Small intestine (tissue), 7 donors: ENCODE measurements around the gene PACS1. TPM values are rescaled to one million over a fixed set of nuclear protein-coding genes. Genes with fewer than 3 reads are reported as not detected.
A peak's percentile ranks its signal among the peaks of the same experiment; 100 is the strongest.

Experiments used
- DNase-seq, 2 donors: peaks; one replicate each; pipeline versions ENCODE4 v3.0.0 to v3.0.0-alpha.2; 2013
- FAIRE-seq: peaks from 2 replicates; lab custom pipeline; 2012; peaks lifted over from hg19 to GRCh38; lab: Jason Lieb, UNC
- H3K27ac ChIP-seq, 3 donors: one replicate each; pipeline ENCODE4 v1.5.1; 2013; ENCODE audit warnings: low read length in 2 of 3, mild to moderate bottlenecking in 2 of 3, control low read depth in 1 of 3, inconsistent platforms in 1 of 3, low read depth in 1 of 3, moderate library complexity in 1 of 3
- H3K27me3 ChIP-seq, 3 donors: one replicate each; pipeline ENCODE4 v1.6.1; 2013; ENCODE audit warnings: low read length in 3 of 3, inconsistent platforms in 1 of 3; ENCODE audit not compliant: control insufficient read depth in 3 of 3, insufficient read depth in 3 of 3
- H3K36me3 ChIP-seq, 3 donors: one replicate each; pipeline ENCODE4 v1.6.1; 2013; ENCODE audit warnings: low read length in 3 of 3, inconsistent platforms in 1 of 3, low read depth in 1 of 3, mild to moderate bottlenecking in 1 of 3, moderate library complexity in 1 of 3; ENCODE audit not compliant: control insufficient read depth in 3 of 3, insufficient read depth in 2 of 3
- H3K4me1 ChIP-seq, 3 donors: one replicate each; pipeline ENCODE4 v1.6.1; 2013; ENCODE audit warnings: low read length in 2 of 3, inconsistent platforms in 1 of 3, low read depth in 1 of 3, mild to moderate bottlenecking in 1 of 3, moderate library complexity in 1 of 3; ENCODE audit not compliant: control insufficient read depth in 3 of 3, insufficient read depth in 2 of 3
- H3K4me3 ChIP-seq, 3 donors: one replicate each; pipeline ENCODE4 v1.5.1; 2013; ENCODE audit warnings: low read length in 3 of 3, control low read depth in 1 of 3, inconsistent platforms in 1 of 3, low read depth in 1 of 3, mild to moderate bottlenecking in 1 of 3, moderate library complexity in 1 of 3
- H3K9me3 ChIP-seq, 2 donors: one replicate each; pipeline ENCODE4 v1.6.1; 2013; ENCODE audit warnings: low read depth in 1 of 2, low read length in 1 of 2; ENCODE audit not compliant: control insufficient read depth in 2 of 2, insufficient read depth in 1 of 2
- WGBS, 3 donors: extraction: QIAGEN DNeasy Blood & Tissue Kit; methylation state at CpG; one replicate each; pipeline ENCODE4 v1.1.7; 2013; 5-methylcytosine and 5-hydroxymethylcytosine counted together
- polyA plus RNA-seq, 4 donors: library from polyadenylated mRNA; stranded (reverse) in 3 of 4; unstranded in 1 of 4; fragments of 200-250 nt in 3 of 4; fragments of 120-200 nt in 1 of 4; gene quantifications; one replicate each; pipeline versions ENCODE4 v1.2.1 to v1.2.3, GENCODE V29; 2013
- donor health status: healthy with polysubstance abuse.
- donor health status: control.
- donor health status: control.
- donor health status: Bipolar disorder and iron deficiency.
- donor health status: healthy.

The PACS1 gene
- polyA plus RNA-seq, 4 donors, result 4.0 to 22.9 (median 10.0) TPM

DNA sequence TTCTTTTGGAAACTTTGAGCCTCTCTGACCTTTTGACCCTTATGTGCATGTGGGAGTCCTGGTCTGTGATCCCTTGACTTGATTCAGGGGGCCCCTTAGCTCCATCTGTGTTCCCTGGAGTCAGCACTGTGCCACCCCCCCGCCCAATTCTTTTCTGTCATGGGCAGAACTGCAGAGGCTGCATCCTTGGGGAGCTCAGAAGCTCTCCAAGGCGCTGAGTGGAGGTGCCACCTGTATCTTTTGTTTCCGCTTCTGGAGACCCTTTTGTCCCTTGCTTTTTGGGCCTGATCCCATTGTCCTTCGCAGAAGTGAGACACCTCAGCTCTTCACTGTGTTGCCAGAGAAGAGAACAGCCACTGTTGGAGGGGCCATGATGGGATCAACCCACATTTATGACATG is 2.4 kb upstream of the PACS1 start:
- no peaks in the 10 kb centered on the region for H3K27me3 ChIP-seq
- H3K27ac ChIP-seq, result peak overlapping the region in 1 of 3 donors; percentile 36
- H3K4me3 ChIP-seq, result no peak overlapping the region
- FAIRE-seq, result no peak
- peaks cover 0 to 11% (median 4%) of the 10 kb centered on the region in 3 donors for H3K4me1 ChIP-seq
- H3K9me3 ChIP-seq, result peaks cover 0 to 6% of the 10 kb centered on the region in 2 donors
- DNase-seq, result no peak
- 76 to 95% (median 82%) methylated on average over 4 of the region's 4 CpGs for WGBS, 3 donors
- H3K36me3 ChIP-seq, result peaks cover 16 to 50% (median 19%) of the 10 kb centered on the region in 3 donors

DNA sequence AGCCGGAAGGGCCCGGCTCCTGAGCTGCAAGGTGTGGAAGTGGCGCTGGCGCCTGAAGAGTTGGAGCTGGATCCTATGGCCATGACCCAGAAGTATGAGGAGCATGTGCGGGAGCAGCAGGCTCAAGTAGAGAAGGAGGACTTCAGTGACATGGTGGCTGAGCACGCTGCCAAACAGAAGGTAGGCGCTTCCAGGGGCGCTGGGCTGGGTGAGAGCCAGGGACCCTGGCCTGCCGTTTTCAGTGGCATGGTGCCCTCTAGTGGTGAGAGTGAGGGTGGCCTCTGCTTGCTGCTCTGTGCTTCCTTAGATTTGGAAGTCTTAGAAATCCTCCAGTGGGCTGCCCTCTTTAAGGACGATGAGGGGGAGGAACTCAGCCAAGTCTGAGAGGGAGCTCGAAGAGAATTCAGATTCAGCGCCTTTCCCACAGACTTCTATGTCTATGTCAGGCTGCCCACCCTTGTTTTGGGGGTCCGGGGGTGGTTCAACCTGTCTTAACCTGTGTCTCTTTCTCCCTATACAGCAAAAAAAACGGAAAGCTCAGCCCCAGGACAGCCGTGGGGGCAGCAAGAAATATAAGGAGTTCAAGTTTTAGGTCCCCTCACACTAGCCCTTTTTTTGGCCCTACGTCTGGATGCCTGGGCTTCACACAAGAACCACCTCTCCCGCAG is 1.8 kb upstream of the PACS1 start:
- no peaks in the 10 kb centered on the region for H3K27me3 ChIP-seq
- H3K4me3 ChIP-seq, result no peak overlapping the region
- peaks cover 0 to 6% of the 10 kb centered on the region in 2 donors for H3K9me3 ChIP-seq
- WGBS, 3 donors, result 57 to 63% (median 59%) methylated on average over 17 of the region's 17 CpGs
- H3K36me3 ChIP-seq, result peaks cover 9 to 48% (median 13%) of the 10 kb centered on the region in 3 donors
- FAIRE-seq, result no peak
- peaks cover 0 to 11% (median 4%) of the 10 kb centered on the region in 3 donors for H3K4me1 ChIP-seq
- H3K27ac ChIP-seq, result peak overlapping the region in 1 of 3 donors; percentile 90
- peak; percentile 64 to 82 for DNase-seq

DNA sequence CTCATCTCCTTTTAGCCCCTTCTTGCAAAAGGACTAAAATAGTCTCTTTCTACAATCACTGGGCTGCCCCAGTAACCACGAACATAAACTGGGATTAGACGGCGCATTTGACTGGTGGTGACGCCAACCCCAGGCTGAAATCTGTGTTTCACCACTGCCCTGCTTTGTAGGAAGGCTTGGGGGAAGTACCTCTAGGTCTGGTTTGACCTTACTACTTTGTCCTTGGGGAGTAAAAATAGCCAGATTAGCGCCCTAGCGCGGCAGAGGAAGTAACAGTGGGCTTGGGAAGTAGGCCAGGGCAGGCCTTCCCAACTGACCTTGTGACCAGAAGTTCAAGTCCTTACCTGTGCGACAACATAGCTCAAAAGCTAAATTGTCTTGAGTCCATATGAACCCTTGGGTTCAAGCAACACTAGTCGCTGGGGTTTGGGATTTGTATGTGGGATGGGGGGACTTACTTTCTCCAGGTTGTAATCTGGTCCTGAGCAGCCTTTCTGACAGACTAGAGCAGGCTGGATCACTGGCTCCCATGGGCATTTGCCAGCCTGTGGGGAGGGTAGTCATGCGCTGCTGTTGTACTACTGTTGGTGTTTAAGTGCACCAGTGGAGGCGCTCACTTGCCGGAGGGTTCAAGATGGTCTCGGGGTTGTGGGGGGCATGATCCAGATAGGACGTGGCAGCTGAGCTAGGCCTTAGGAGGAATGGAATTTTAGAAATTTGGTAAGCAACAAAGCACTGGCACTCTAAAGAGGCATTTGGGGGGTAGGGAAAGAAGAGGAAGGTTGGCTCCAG is 953 bp upstream of the PACS1 start:
- Histone ChIP-seq H3K9me3 (peaks cover 0 to 4% of the 10 kb centered on the region in 2 donors), H3K27me3 (no peaks in the 10 kb centered on the region), H3K27ac (peak overlapping the region; percentile 36 to 90 (median 69)), H3K36me3 (peaks cover 3 to 45% (median 6%) of the 10 kb centered on the region in 3 donors), H3K4me1 (peaks cover 0 to 11% (median 4%) of the 10 kb centered on the region in 3 donors), H3K4me3 (peak overlapping the region; percentile 30 to 68 (median 66))
- WGBS, 3 donors, result 35 to 41% (median 41%) methylated on average over 14 of the region's 14 CpGs
- FAIRE-seq (no peak), DNase-seq (no peak)

DNA sequence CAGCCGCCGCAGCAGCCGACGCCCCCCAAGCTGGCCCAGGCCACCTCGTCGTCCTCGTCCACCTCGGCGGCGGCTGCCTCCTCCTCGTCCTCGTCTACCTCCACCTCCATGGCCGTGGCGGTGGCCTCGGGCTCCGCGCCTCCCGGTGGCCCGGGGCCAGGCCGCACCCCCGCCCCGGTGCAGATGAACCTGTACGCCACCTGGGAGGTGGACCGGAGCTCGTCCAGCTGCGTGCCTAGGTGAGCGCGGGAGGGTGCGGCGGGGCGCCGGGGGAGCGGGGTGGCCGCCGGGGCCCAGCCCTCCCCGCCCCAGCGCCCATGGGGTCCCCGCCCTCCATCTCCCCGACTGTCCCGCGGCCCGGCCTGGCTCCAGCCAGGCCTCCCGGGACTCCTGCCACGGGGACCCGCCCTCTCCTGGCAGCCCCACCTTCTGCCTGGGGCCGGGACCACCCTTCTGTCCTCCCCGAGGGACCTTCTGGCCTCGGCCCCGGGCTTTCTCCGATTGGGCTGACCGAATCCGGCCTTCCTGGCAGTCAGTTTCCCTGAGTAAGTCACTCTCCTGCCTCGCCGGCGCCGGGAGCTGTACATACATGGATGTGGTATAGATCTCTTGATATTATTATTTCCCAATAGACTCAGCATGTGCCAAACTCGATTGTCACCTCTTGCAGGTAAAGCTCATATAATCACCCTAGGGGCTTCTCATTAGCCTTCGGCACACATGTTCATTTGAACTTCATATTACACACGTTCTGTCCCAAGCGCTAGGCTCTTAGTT is 720 bp downstream of the PACS1 start:
- 1 to 6% (median 2%) methylated on average over 37 to 60 of the region's 60 CpGs for WGBS, 3 donors
- FAIRE-seq (no peak), DNase-seq (peak in 1 of 2 donors; percentile 63)

DNA sequence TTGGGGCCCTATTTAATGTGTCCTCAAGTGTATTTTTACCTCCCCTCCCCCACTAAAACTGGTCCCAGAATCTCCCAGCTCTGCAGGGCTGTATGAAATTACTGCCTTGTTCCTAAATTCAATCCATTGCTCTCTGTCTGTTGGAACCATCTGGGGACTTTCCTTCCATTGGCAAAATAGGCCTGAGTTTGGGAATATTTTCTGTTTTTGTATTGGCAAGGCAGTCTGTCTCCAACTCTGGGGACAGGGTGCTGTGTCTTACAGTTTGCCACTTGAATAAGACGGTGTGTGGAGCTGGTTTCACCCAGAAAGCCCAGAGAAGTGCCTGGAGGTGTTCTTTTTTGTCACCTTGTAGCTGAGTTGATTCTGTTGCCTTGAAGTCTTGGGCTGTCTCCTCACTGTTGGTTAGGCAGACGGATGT is 1.3 kb downstream of the PACS1 start:
- Histone ChIP-seq H3K9me3 (no peaks in the 10 kb centered on the region), H3K27ac (peak overlapping the region in 1 of 3 donors; percentile 55), H3K4me3 (peak overlapping the region; percentile 64 to 68 (median 66)), H3K4me1 (peaks cover 0 to 11% (median 4%) of the 10 kb centered on the region in 3 donors), H3K36me3 (peaks cover 0 to 43% (median 4%) of the 10 kb centered on the region in 3 donors), H3K27me3 (no peaks in the 10 kb centered on the region)
- 28 to 41% (median 33%) methylated on average over 2 of the region's 2 CpGs for WGBS, 3 donors
- no peak for DNase-seq
- FAIRE-seq, result no peak

More for the DNA sequence above, 720 bp downstream of the PACS1 start:
- Histone ChIP-seq H3K9me3 (no peaks in the 10 kb centered on the region), H3K27me3 (no peaks in the 10 kb centered on the region), H3K36me3 (peaks cover 0 to 44% (median 4%) of the 10 kb centered on the region in 3 donors), H3K27ac (peak overlapping the region; percentile 28 to 72 (median 55)), H3K4me3 (peak overlapping the region; percentile 64 to 68 (median 66)), H3K4me1 (peaks cover 0 to 11% (median 4%) of the 10 kb centered on the region in 3 donors)

DNA sequence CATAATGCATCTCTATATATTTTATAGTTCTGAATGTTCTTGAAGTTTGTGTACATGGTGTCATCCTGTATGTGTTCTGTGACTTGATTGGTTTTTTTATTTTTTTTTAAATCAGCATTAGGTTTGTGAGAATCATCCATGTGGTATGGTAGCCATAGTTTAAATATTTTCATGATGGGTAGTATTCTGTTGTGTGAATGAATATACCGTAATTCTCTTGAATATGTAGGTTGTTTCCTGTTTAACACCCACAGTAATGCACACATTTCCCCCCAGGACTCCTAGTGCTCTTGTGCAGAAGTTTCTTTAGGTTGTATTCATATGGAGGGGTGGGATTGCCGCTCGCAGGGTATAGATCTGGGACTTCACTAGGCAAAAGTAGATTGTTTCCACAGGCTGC is 2.0 kb downstream of the PACS1 start:
- no peak overlapping the region for H3K4me3 ChIP-seq

DNA sequence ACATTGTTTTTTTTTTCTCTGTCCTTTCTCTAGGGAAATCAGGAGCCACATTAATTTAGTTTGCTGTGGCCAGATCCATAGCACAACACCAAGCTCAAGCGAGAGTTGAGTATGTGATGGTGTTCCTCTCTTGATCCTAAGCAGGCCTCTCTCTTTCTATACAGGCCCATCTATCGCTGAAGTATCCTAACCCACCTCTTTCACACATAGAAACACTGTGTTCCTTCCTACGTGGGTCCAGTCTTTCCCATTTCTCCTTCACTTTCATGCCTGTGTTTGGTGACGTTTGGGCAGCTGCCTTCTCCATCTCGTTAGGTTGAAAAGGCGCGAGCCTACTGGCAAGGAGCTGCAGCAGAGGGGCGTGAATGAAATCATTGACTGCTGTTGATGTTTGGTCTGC is 2.4 kb downstream of the PACS1 start:
- Histone ChIP-seq H3K36me3 (peaks cover 0 to 43% (median under 1%) of the 10 kb centered on the region in 3 donors), H3K4me1 (peaks cover 0 to 11% (median 4%) of the 10 kb centered on the region in 3 donors), H3K27ac (peak overlapping the region in 1 of 3 donors; percentile 7), H3K4me3 (no peak overlapping the region), H3K9me3 (no peaks in the 10 kb centered on the region), H3K27me3 (no peaks in the 10 kb centered on the region)
- DNase-seq (no peak), FAIRE-seq (no peak)
- WGBS, 3 donors, result 82 to 83% (median 83%) methylated on average over 8 of the region's 8 CpGs

More for the DNA sequence above, 2.0 kb downstream of the PACS1 start:
- Histone ChIP-seq H3K4me1 (peaks cover 0 to 11% (median 4%) of the 10 kb centered on the region in 3 donors), H3K9me3 (no peaks in the 10 kb centered on the region), H3K27ac (peak overlapping the region in 1 of 3 donors; percentile 7), H3K27me3 (no peaks in the 10 kb centered on the region), H3K36me3 (peaks cover 0 to 45% (median 4%) of the 10 kb centered on the region in 3 donors)
- WGBS, 3 donors, result 74 to 99% (median 80%) methylated on average over 3 of the region's 3 CpGs
- DNase-seq (no peak), FAIRE-seq (no peak)
